HCT116 (cell line): ENCODE results near the gene THUMPD3.

ENCODE experiments used
- EZH2phosphoT487 ChIP-seq: fragments of 200-600 bp; IDR thresholded peaks from 2 replicates; pipeline ENCODE4 v1.6.1; 2018; ENCODE audit warnings: antibody characterized with exemption, borderline replicate concordance
- TCF7L2 ChIP-seq: IDR thresholded peaks from 2 replicates; pipeline ENCODE4 v1.7.0; 2011; ENCODE audit warnings: borderline replicate concordance, inconsistent platforms; ENCODE audit not compliant: insufficient read depth, insufficient read length; ENCODE audit errors: extremely low read depth
- ZNF274 ChIP-seq: fragments of 200-500 bp; sonication (Bioruptor generic); IDR thresholded peaks from 2 replicates; pipeline ENCODE4 v1.6.1; 2014; ENCODE audit warnings: mild to moderate bottlenecking, low read depth, low read length, inconsistent platforms
- TF ChIP-seq, protein P1 (sequence below), 3 experiments: fragments of 200-600 bp in 1 of 3; sonication (generic) in 1 of 3; IDR thresholded peaks in 2 of 3; conservative IDR thresholded peaks in 1 of 3; 2 replicates each; pipeline ENCODE4 v1.5.1; 2012 to 2017; ENCODE audit warnings: low read depth in 2 of 3, low read length in 2 of 3, antibody characterized with exemption in 1 of 3, borderline replicate concordance in 1 of 3, control low read depth in 1 of 3, mild to moderate bottlenecking in 1 of 3, mixed read lengths in 1 of 3, mixed run types in 1 of 3, moderate library complexity in 1 of 3; ENCODE audit not compliant: insufficient read depth in 1 of 3

DNA sequence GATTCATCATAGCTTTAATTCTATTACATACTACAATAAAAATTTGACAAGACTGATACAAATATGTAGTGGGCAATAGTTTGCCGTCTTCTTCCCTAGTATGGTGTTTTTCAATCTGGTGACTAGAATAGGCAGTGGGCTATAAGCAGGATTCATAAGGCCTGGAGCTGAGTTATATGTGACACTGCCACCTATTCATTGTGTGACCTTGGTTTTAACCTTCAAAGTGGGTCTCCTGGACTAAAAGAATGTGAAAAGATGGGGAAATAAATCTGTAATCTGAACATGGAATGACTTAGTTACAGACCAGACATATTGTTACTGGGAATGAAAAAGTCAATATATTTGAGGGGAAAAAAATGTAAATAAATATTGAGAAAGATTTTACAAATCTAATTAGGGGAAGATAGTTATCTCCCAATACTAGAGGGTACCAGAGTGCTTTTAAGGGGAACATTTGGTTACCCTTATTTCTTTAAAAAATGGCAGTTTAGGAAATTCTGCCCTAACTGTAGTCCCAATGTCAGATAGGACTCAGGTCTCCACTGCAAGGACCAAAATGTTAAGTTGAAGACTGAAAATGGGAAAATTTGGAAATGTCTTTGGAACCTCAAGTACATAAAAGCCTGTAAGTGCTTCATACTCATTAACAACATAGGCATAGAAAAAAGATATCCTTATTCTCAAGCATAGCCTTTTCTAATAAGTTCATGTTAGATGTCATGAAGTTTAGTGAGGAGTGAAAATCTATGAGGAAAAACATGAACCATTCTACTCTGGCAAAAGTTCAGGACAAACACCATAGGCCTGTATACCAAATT is 23.9 kb downstream of the THUMPD3 start:
- TF ChIP-seq TCF7L2 (no peak), ZNF274 (no peak), EZH2phosphoT487 (no peak)
- TF ChIP-seq, protein P1, sequence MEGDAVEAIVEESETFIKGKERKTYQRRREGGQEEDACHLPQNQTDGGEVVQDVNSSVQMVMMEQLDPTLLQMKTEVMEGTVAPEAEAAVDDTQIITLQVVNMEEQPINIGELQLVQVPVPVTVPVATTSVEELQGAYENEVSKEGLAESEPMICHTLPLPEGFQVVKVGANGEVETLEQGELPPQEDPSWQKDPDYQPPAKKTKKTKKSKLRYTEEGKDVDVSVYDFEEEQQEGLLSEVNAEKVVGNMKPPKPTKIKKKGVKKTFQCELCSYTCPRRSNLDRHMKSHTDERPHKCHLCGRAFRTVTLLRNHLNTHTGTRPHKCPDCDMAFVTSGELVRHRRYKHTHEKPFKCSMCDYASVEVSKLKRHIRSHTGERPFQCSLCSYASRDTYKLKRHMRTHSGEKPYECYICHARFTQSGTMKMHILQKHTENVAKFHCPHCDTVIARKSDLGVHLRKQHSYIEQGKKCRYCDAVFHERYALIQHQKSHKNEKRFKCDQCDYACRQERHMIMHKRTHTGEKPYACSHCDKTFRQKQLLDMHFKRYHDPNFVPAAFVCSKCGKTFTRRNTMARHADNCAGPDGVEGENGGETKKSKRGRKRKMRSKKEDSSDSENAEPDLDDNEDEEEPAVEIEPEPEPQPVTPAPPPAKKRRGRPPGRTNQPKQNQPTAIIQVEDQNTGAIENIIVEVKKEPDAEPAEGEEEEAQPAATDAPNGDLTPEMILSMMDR (IDR thresholded peaks at IDR 0.05 in 2 of 3, conservative IDR thresholded peaks at IDR 0.05 in 1 of 3; ENCODE audit: borderline replicate concordance in 1 of 3, insufficient read depth in 1 of 3, low read depth in 2 of 3, low read length in 2 of 3): no peak
